Muscle of back (tissue), 11 donors: Measurements from ENCODE around the gene VAV1. TPM values are rescaled to one million over a fixed set of nuclear protein-coding genes. Genes with fewer than 3 reads are reported as not detected.
A peak's percentile ranks its signal among the peaks of the same experiment; 100 is the strongest.
"Not testable (repeated sequence)": the region's sequence is repeated elsewhere in the genome, so short reads cannot be mapped to it uniquely, and the experiment has no call there.

ENCODE experiments used
- DNase-seq, 3 donors: peaks; one replicate each; pipeline versions ENCODE4 v3.0.0 to v3.0.0-alpha.2; 2013
- polyA plus RNA-seq, 10 donors: library from polyadenylated mRNA; unstranded; fragments of 120-200 nt; gene quantifications; one replicate each; pipeline ENCODE4 v1.2.1, GENCODE V29; 2013; ENCODE audit not compliant: insufficient read length in 10 of 10

Gene VAV1
- polyA plus RNA-seq, 10 donors, result 1.6 to 4.8 (median 2.5) TPM

- no peak for DNase-seq
Observed at GRCh38 chr19:6817179-6817578, 44.7 kb downstream of the VAV1 start.

- DNase-seq, result no peak
Observed at GRCh38 chr19:6818246-6818645, 45.7 kb downstream of the VAV1 start.

DNA sequence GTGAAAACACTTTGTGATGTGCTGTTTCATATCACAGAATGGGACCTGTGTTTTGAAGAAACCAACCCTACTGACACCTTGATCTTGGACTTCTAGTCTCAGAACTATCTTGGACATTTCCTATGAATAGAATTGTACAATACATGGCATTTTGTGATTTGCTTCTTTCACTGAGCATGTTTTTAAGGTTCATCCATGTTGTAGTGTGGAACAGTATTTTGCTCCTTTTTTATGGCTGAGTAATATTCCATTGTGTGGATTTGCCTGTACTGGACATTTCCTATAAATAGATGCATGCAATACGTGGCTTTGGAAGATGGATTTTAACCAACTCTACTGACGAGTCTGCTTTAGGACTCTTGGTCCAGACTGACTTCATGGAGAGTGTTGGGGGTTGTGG is 46.8 kb downstream of the VAV1 start:
- no peak for DNase-seq

DNA sequence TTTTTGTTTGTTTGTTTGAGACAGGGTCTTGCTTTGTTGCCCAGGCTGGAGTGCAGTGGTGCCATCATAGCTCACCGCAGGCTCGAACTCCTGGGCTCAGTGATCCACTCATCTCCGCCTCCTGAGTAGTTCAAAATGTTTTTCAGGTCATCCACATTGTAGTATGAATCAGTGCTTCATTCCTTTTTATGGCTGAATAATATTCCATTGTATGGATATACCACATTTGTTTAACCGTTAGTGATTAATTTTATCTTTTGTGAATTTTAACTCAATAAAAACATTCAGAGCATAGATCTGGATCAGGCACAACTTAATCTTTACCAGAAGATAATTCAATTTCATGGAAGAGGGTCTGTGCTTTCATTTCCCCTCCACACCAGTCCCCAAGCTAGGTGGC is 47.7 kb downstream of the VAV1 start:
- DNase-seq, result no peak

GRCh38 chr19:6821639-6822310 is 49.3 kb downstream of the VAV1 start:
- DNase-seq, result no peak

GRCh38 chr19:6822311-6822670 is 49.8 kb downstream of the VAV1 start:
- DNase-seq, result no peak

- DNase-seq, result no peak
Observed at GRCh38 chr19:6825076-6825774, 52.7 kb downstream of the VAV1 start.

GRCh38 chr19:6826281-6826920 is 53.9 kb downstream of the VAV1 start:
- no peak for DNase-seq

DNA sequence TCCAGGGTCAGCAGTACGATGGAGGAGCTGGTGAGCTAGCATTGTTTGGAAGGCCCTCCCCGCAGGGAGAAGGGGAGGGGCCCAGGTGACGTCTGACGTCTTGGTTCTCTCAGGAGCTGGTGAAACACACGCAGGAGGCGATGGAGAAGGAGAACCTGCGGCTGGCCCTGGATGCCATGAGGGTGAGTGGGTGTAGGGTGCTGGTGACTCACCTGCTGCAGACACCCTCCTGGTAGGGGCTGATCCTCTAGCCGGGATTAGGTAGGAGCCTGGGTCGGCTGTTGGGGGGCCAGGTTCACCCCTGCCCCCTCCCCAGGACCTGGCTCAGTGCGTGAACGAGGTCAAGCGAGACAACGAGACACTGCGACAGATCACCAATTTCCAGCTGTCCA is 55.8 kb downstream of the VAV1 start:
- no peak for DNase-seq

DNA sequence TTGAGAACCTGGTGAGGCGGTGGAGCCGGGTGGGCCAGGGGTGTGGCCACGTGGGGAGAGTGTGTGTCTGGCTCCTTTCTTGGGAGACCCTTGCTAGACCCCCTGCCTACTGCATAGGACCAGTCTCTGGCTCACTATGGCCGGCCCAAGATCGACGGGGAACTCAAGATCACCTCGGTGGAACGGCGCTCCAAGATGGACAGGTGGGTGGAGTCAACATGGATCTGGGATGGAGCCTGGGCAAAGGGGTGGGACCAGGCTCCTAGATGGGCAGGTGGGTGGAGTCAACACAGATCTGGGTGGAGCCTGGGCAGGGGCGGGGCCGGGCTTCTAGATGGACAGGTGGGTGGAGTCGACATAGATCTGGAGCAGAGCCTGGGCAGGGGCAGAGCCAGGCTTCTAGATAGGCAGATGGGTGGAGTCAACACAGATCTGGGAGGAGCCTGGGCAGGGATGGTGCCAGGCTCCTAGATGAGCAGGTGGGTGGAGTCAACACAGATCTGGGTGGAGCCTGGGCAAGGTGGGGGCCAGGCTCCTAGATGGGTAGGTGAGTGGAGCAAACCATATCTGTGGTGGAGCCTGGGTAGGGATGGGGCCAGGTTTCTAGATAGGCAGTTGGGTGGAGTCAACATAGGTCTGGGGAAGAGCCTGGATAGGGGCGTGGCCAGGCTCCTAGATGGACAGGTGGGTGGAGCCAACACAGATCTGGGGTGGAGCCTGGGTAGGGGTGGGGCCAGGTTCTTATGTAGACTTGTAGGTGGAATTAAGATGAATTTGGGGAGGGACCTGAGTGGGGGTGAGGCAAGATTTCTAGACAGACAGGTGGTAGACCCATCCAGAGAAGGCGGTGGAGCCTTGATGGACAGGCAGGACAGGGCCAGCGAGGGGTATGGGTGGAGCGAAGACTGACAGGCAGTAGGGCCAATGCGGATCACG is 56.5 kb downstream of the VAV1 start:
- DNase-seq, result no peak

DNA sequence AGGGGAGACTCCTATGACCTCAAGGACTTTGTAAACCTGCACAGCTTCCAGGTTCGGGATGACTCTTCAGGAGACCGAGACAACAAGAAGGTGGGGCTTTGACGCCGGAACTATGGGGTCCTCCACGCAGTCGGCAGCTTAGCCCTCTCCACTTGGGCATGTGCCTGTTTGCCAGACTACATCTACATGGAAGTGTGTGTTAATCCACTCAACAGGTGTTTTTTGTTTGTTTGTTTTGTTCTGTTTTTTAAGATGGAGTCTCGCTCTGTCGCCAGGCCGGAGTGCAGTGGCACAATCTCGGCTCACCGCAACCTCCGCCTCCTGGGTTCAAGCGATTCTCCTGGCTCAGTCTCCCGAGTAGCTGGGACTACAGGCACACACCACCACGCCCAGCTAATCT is 57.3 kb downstream of the VAV1 start:
- DNase-seq, result not testable (repeated sequence)

DNA sequence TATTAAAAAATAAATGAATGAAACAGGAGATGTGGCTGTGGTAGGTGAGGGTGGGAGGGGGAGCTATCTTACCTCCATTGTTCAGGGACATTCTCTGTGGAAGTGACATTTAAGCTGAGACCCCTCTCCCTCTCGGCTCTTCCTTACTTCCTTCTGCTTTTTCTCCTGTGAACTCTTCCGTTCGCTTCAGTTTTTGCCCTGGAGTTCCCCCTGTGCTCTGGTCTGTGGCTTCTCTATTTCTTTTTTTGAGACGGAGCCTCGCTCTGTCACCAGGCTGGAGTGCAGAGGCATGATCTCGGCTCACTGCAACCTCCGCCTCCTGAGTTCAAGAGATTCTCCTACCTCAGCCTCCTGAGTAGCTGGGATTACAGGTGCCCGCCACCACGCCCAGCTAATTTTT is 58.6 kb downstream of the VAV1 start:
- DNase-seq, result peak in 2 of 3 donors; percentile 4 to 19

- no peak for DNase-seq
Observed at GRCh38 chr19:6832412-6832811, 59.9 kb downstream of the VAV1 start.

GRCh38 chr19:6833166-6833790 is 60.8 kb downstream of the VAV1 start:
- no peak for DNase-seq

- no peak for DNase-seq
Observed at GRCh38 chr19:6834433-6834832, 61.9 kb downstream of the VAV1 start.

DNA sequence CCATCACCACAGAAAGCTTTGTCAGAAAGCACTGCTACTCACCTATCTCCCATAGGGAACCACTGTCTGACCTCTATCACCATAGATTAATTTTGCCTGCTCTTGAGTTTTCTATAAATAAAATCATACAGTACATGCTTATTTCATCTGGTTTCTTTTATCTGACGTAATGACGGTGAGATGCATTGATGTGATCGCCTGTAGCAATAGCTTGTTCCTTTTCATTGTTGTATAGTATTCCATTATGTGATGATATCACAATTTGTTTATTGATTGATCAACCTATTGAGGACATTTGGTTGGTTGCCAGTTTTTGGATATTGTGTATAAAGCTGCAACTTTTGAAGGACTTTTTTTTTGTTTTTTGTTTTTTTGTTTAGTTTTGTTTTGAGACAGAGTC is 63.0 kb downstream of the VAV1 start:
- DNase-seq, result no peak

- no peak for DNase-seq
Observed at GRCh38 chr19:6837525-6837924, 65.0 kb downstream of the VAV1 start.

DNA sequence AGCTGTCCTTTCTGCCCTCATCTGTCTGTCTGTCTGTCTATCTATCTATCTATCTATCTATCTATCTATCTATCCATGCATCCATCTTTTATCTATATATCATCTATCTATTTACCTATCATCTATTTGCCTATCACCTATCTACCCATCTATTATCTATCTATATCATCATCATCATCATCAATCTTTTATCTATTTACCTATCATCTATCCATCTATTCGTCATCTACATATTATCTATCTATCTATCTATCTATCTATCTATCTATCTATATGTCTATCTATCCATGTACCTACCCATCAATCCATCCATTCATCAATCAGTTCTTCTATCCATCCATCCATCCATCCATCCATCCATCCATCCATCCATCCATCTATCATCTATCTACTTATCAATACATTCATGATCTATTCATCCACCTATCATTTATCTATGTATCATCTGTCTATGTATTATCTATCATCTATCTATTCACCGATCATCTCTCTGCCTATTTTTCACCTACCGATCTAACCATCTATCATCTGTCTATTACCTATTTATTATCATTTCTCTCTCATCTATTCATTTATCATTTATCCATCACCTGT is 65.7 kb downstream of the VAV1 start:
- DNase-seq, result no peak

DNA sequence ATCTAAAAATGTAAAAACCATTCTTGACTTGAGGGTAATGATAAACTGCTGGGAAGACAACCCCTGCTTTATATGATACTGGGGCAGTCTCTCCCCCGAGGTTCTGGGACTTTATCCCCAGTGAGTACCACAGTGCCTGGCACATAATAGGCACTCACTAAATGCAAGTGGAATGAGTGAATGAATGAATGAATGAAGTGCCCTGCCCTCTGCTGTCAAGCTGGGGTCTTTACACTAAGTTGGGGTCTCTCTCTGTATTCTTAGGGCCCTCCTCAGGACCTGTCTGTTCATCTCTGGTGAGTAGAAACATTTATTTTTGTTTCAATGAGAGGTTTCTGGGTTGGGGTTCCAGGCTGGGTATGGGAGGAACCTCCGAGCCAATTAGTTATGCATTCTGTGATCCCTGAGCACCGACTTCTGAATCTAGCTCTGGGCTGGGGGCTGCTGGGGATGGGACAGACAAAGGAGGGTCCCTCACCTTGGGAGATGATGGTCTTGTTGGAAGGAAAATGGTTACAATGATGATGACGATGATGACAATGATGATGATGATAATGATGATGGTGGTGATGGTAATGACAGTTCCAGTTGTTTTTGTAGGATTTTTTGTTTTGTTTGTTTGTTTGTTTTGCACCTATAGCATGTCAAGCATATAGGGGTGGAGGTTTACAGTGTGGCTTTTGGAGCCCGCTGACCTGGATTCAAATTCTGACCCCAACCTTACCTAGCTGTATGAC is 70.5 kb downstream of the VAV1 start:
- no peak for DNase-seq

DNA sequence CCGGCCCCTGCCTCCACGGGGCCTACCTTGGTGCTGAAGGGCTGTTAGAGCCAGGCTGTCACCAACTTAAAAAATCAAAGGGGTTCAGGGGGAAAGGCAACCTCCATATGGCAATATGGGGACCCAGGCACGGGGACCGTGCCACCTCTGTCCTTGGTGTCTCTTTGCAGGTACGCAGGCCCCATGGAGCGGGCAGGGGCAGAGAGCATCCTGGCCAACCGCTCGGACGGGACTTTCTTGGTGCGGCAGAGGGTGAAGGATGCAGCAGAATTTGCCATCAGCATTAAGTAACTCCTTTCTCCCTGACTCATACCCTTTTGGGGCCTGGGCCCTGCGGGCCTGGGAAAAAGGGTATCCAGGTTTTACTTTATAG is 75.3 kb downstream of the VAV1 start:
- no peak for DNase-seq

DNA sequence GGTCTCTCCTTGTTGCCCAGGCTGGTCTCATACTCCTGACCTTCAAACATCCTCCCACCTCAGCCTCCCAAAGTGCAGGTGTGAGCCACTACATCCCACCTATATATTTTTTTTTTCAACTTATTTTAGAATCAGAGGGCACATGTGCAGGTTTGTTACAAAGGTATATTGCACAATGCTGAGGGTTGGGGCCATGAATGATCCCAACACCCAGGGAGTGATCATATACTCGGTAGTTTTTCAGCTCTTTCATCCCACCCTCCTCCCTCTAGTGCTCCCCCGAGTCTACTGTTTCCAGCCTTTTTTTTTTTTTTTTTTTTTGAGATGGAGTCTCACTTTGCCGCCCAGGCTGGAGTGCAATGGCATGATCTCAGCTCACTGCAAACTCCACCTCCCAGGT is 76.5 kb downstream of the VAV1 start:
- no peak for DNase-seq
